ENCODE measurements around the gene TYROBP. TPM values are rescaled to one million over a fixed set of nuclear protein-coding genes. Genes with fewer than 3 reads are reported as not detected.
A peak's percentile ranks its signal among the peaks of the same experiment; 100 is the strongest.

Gene TYROBP
- total and polyA plus RNA-seq, 9 donors: 9.2 to 135 (median 36.7) TPM

GRCh38 chr19:35899547-35900214 is 8.4 kb downstream of the TYROBP start:
- H3K4me1 ChIP-seq (ENCODE audit: insufficient read depth): peaks cover 4% of the 10 kb centered on the region
- peak overlapping the region; percentile 51 for H3K4me3 ChIP-seq
- peak overlapping the region; percentile 56 to 72 for H3K27ac ChIP-seq
- no peaks in the 10 kb centered on the region for H3K27me3 ChIP-seq
- intact Hi-C loops (cut with DNase I): loop anchor here in 1 of 4 donors (5.0 kb wide), 1 partner anchor 33 kb away; no protein-coding TSS in a partner anchor
- TF ChIP-seq POLR2A (IDR thresholded peaks at IDR 0.05) (peak; percentile 50), CTCF (IDR thresholded peaks at IDR 0.05) (no peak)
- H3K36me3 ChIP-seq: no peaks in the 10 kb centered on the region
- WGBS, 3 donors: 0% methylated on average over 36 to 42 of the region's 43 CpGs
- H3K9me3 ChIP-seq: no peaks in the 10 kb centered on the region
- DNase-seq: peak; percentile 78 to 87 (median 81)

GRCh38 chr19:35898499-35898809 is 9.6 kb downstream of the TYROBP start:
- DNase-seq: no peak
- H3K27ac ChIP-seq: peak overlapping the region; percentile 41 to 58
- H3K9me3 ChIP-seq: no peaks in the 10 kb centered on the region
- H3K4me3 ChIP-seq: peak overlapping the region; percentile 51
- TF ChIP-seq CTCF (IDR thresholded peaks at IDR 0.05) (no peak), POLR2A (IDR thresholded peaks at IDR 0.05) (no peak), EP300 (IDR thresholded peaks at IDR 0.05) (no peak)
- no peaks in the 10 kb centered on the region for H3K36me3 ChIP-seq
- peaks cover 4% of the 10 kb centered on the region for H3K4me1 ChIP-seq (ENCODE audit: insufficient read depth)
- intact Hi-C loops (cut with DNase I): loop anchor here in 1 of 4 donors (5.0 kb wide), 1 partner anchor 34 kb away; no protein-coding TSS in a partner anchor
- WGBS, 3 donors: 3 to 8% (median 5%) methylated on average over 17 of the region's 17 CpGs
- no peaks in the 10 kb centered on the region for H3K27me3 ChIP-seq

- 85 to 87% (median 86%) methylated on average over 13 of the region's 13 CpGs for WGBS, 3 donors
- intact Hi-C loops (cut with DNase I): loop anchor here in 1 of 4 donors (5.0 kb wide), 1 partner anchor 34 kb away; no protein-coding TSS in a partner anchor
- no peak for DNase-seq
- Histone ChIP-seq H3K27me3 (no peaks in the 10 kb centered on the region), H3K27ac (peak overlapping the region; percentile 41 to 58), H3K4me3 (peak overlapping the region; percentile 51), H3K4me1 (ENCODE audit: insufficient read depth) (peaks cover 4% of the 10 kb centered on the region), H3K9me3 (no peaks in the 10 kb centered on the region), H3K36me3 (no peaks in the 10 kb centered on the region)
- TF ChIP-seq CTCF (IDR thresholded peaks at IDR 0.05) (no peak), POLR2A (IDR thresholded peaks at IDR 0.05) (no peak), EP300 (IDR thresholded peaks at IDR 0.05) (no peak)
Measured at GRCh38 chr19:35897706-35898451, 10.2 kb downstream of the TYROBP start.

GRCh38 chr19:35896643-35897040 is 11.5 kb downstream of the TYROBP start:
- intact Hi-C loops (cut with DNase I): loop anchor here in 1 of 4 donors (5.0 kb wide), 1 partner anchor 36 kb away; no protein-coding TSS in a partner anchor
- TF ChIP-seq EP300 (IDR thresholded peaks at IDR 0.05): no peak
- TF ChIP-seq CTCF (IDR thresholded peaks at IDR 0.05): no peak
- no peak for TF ChIP-seq POLR2A (IDR thresholded peaks at IDR 0.05)
- no peaks in the 10 kb centered on the region for H3K36me3 ChIP-seq
- H3K9me3 ChIP-seq: no peaks in the 10 kb centered on the region
- H3K27ac ChIP-seq: no peak overlapping the region
- no peak overlapping the region for H3K4me3 ChIP-seq
- WGBS, 3 donors: 90 to 97% (median 91%) methylated on average over 13 of the region's 13 CpGs
- DNase-seq: no peak
- H3K27me3 ChIP-seq: no peaks in the 10 kb centered on the region
- peaks cover 4% of the 10 kb centered on the region for H3K4me1 ChIP-seq (ENCODE audit: insufficient read depth)
